ENCODE results near the gene URI1.

URI1 gene

GRCh38 chr19:30060531-30061222 lies 118.6 kb downstream of the URI1 start:
- no peak for DNase-seq

- no peak for DNase-seq
Observed at GRCh38 chr19:30061223-30062064, 119.4 kb downstream of the URI1 start.

- no peak for DNase-seq
Observed at GRCh38 chr19:30062065-30062906, 120.2 kb downstream of the URI1 start.

GRCh38 chr19:30062907-30063649 lies 121.0 kb downstream of the URI1 start:
- no peak for DNase-seq

GRCh38 chr19:30063650-30064347 lies 121.8 kb downstream of the URI1 start:
- DNase-seq: no peak

- no peak for DNase-seq
Observed at GRCh38 chr19:30064348-30064699, 122.3 kb downstream of the URI1 start.

GRCh38 chr19:30064771-30065494 lies 122.9 kb downstream of the URI1 start:
- DNase-seq: no peak

GRCh38 chr19:30065680-30066606 lies 123.9 kb downstream of the URI1 start:
- no peak for DNase-seq

All from NCI-H1048 (cell line).